Activated CD4-positive, alpha-beta T cell treated with anti-CD3 and anti-CD28 coated beads, Interleukin-2, Interleukin-6, amounts not matched to agents 100 ng/mL and 50 ng/mL, durations not matched to agents 16 hours and 8 hours (primary cell): ENCODE data around the gene CHPF.

ENCODE experiments used
- DNase-seq: peaks from one replicate; pipeline ENCODE4 v3.0.0-alpha.2; 2020

The CHPF gene

GRCh38 chr2:219527472-219527871, 16.1 kb downstream of the CHPF start:
- no peak for DNase-seq

GRCh38 chr2:219527076-219527394, 16.6 kb downstream of the CHPF start:
- DNase-seq = no peak

- DNase-seq = no peak
Observed at GRCh38 chr2:219526320-219527075, 17.1 kb downstream of the CHPF start.

GRCh38 chr2:219525533-219526232, 17.9 kb downstream of the CHPF start:
- DNase-seq = no peak

- no peak for DNase-seq
Observed at GRCh38 chr2:219524817-219525216, 18.8 kb downstream of the CHPF start.

GRCh38 chr2:219523031-219523671, 20.5 kb downstream of the CHPF start:
- DNase-seq = no peak

- no peak for DNase-seq
Observed at GRCh38 chr2:219522111-219523030, 21.2 kb downstream of the CHPF start.

GRCh38 chr2:219521066-219521880, 22.3 kb downstream of the CHPF start:
- no peak for DNase-seq

- DNase-seq = no peak
Observed at GRCh38 chr2:219520079-219520478, 23.5 kb downstream of the CHPF start.

- no peak for DNase-seq
Observed at GRCh38 chr2:219519526-219519916, 24.1 kb downstream of the CHPF start.

GRCh38 chr2:219517954-219518778, 25.4 kb downstream of the CHPF start:
- DNase-seq = no peak

GRCh38 chr2:219516888-219517287, 26.7 kb downstream of the CHPF start:
- no peak for DNase-seq

- no peak for DNase-seq
Observed at GRCh38 chr2:219515874-219516629, 27.6 kb downstream of the CHPF start.

- DNase-seq = no peak
Observed at GRCh38 chr2:219514836-219515235, 28.8 kb downstream of the CHPF start.

- DNase-seq = no peak
Observed at GRCh38 chr2:219514196-219514761, 29.3 kb downstream of the CHPF start, which contains the start of gene ASIC4. Gene ASIC4 (plus strand): TSS chr2:219514482. CDS start chr2:219514725, 243 bp downstream.

GRCh38 chr2:219513787-219514186, 29.8 kb downstream of the CHPF start:
- DNase-seq = no peak

GRCh38 chr2:219512524-219513216, 30.9 kb downstream of the CHPF start:
- no peak for DNase-seq

- no peak for DNase-seq
Observed at GRCh38 chr2:219511547-219512325, 31.9 kb downstream of the CHPF start.
